Measurements from ENCODE around the gene GNB1L.

DNA sequence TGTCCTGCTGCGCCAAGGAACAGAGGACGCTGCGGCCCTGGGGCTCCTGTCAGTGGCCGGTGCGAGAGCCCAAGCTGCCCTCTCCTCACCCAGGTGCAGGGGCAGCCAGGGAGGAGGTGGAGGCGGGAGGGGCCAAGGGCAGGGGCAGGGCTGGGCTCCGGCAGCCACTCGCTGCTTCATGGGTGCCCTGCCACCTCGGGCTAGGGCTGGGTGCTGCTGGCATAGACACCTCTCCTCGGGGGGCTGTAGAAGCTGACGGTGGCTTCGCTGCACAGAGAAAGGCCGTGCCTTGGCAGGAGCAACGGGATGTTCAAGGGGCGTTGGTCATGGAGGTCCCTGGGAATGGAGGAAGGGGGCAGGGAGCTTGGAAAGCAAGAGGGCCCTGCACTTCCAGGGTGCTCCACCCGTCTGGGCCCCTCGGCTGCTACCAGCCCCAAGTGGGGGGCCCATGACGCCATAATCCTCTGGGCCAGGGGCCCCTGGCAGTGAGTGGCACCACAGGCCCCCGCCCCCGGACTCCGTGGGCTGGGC is 95.7 kb downstream of the GNB1L start:
- TF ChIP-seq, protein P1, sequence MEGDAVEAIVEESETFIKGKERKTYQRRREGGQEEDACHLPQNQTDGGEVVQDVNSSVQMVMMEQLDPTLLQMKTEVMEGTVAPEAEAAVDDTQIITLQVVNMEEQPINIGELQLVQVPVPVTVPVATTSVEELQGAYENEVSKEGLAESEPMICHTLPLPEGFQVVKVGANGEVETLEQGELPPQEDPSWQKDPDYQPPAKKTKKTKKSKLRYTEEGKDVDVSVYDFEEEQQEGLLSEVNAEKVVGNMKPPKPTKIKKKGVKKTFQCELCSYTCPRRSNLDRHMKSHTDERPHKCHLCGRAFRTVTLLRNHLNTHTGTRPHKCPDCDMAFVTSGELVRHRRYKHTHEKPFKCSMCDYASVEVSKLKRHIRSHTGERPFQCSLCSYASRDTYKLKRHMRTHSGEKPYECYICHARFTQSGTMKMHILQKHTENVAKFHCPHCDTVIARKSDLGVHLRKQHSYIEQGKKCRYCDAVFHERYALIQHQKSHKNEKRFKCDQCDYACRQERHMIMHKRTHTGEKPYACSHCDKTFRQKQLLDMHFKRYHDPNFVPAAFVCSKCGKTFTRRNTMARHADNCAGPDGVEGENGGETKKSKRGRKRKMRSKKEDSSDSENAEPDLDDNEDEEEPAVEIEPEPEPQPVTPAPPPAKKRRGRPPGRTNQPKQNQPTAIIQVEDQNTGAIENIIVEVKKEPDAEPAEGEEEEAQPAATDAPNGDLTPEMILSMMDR (IDR thresholded peaks at IDR 0.05; ENCODE audit: low read length) = no peak
- TF ChIP-seq EZH2 (optimal IDR thresholded peaks at IDR 0.05; ENCODE audit: low read depth, low read length) = no peak
